ENCODE measurements around the gene VWA8.

VWA8 gene

DNA sequence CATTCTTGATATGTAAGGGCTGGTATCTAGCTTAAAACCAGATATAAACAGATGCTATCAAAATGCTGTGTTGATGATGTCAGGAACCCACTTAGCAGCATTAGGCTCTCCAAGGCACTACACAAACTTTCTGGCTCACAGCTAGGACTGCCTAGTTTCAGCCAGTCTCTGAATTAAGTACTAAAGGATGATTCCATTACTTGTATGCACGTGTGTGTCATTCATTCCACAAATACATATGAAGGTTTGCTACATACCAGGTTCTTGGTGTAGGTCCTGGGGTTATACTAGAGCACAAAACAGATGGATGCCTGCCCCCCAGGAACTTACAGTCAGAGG is 352.1 kb downstream of the VWA8 start:
- Histone ChIP-seq H3K4me1 (ENCODE audit: control insufficient read depth, insufficient read depth, low read length) (no peaks in the 10 kb centered on the region), H3K9ac (ENCODE audit: low read length in 2 of 2) (no peak overlapping the region), H3K9me3 (ENCODE audit: control insufficient read depth in 2 of 2, low read length in 2 of 2) (no peaks in the 10 kb centered on the region), H3K27me3 (ENCODE audit: control insufficient read depth in 1 of 2, insufficient read depth in 2 of 2, low read length in 2 of 2) (no peaks in the 10 kb centered on the region), H3K4me3 (ENCODE audit: low read length in 2 of 2) (no peak overlapping the region), H3K27ac (ENCODE audit: low read length) (no peak overlapping the region), H3K36me3 (ENCODE audit: control insufficient read depth in 2 of 2, insufficient read depth in 2 of 2, low read length in 2 of 2) (peaks cover 28 to 34% of the 10 kb centered on the region in 2 donors)

DNA sequence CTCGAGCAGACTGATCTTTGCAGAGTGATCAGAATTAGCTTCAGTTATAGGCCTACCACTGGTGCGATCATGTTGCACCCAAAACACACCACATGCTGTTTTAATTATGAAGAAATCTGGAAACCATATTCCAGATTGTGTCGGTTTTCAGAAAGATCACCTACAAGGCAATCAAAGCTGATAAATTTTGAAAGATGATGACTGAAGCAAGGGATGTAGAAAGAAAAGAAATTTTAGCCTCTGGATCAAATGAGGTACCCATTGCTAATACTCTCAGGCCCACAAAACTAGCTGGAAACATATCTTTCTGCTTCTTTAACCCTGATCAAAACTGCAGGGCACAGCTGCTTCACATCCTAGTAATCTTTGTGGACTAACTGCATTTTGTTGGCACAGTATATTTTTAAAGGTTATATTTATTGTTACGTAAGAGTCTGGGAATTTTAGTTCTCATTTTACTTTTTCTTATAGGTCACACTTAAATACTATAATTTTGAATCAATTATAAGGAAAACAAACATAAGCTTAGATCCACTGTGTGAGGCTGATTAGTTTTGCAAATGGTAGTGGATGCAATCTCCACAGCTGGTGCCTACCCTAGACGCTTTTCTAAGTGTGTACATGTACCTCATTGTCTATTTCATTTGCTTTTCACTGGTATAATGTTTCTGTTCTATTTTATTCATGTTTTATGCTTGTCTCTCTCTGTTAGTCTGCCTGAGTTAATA is 352.6 kb downstream of the VWA8 start:
- no peaks in the 10 kb centered on the region for H3K4me1 ChIP-seq (ENCODE audit: control insufficient read depth, insufficient read depth, low read length)
- H3K36me3 ChIP-seq (ENCODE audit: control insufficient read depth in 2 of 2, insufficient read depth in 2 of 2, low read length in 2 of 2): peaks cover 28 to 34% of the 10 kb centered on the region in 2 donors
- H3K27me3 ChIP-seq (ENCODE audit: control insufficient read depth in 1 of 2, insufficient read depth in 2 of 2, low read length in 2 of 2): no peaks in the 10 kb centered on the region
- H3K4me3 ChIP-seq (ENCODE audit: low read length in 2 of 2): no peak overlapping the region
- H3K9ac ChIP-seq (ENCODE audit: low read length in 2 of 2): no peak overlapping the region
- H3K9me3 ChIP-seq (ENCODE audit: control insufficient read depth in 2 of 2, low read length in 2 of 2): no peaks in the 10 kb centered on the region
- H3K27ac ChIP-seq (ENCODE audit: low read length): no peak overlapping the region

DNA sequence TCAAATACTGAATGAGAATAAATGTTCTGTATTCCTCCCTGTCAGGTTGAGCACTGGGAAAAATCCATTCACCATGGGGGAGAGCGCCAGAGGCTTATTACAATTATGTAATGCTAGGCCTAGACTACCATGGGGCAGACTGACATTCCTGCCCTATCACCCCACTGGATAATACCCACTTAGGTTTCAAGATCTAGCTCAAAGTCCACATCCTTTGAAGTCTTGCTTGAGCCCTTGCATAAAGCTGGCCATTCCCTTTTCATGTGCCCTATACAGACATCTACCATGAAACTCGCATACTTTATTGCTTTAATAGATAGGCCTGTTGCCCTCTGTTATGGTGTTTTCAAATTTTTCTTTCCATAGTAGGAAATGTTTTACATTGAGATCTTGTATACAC is 354.3 kb downstream of the VWA8 start:
- peaks cover 28 to 36% of the 10 kb centered on the region in 2 donors for H3K36me3 ChIP-seq (ENCODE audit: control insufficient read depth in 2 of 2, insufficient read depth in 2 of 2, low read length in 2 of 2)
- H3K9me3 ChIP-seq (ENCODE audit: control insufficient read depth in 2 of 2, low read length in 2 of 2): no peaks in the 10 kb centered on the region
- no peak overlapping the region for H3K4me3 ChIP-seq (ENCODE audit: low read length in 2 of 2)
- H3K4me1 ChIP-seq (ENCODE audit: control insufficient read depth, insufficient read depth, low read length): no peaks in the 10 kb centered on the region
- H3K27me3 ChIP-seq (ENCODE audit: control insufficient read depth in 1 of 2, insufficient read depth in 2 of 2, low read length in 2 of 2): no peaks in the 10 kb centered on the region
- H3K27ac ChIP-seq (ENCODE audit: low read length): no peak overlapping the region
- no peak overlapping the region for H3K9ac ChIP-seq (ENCODE audit: low read length in 2 of 2)

DNA sequence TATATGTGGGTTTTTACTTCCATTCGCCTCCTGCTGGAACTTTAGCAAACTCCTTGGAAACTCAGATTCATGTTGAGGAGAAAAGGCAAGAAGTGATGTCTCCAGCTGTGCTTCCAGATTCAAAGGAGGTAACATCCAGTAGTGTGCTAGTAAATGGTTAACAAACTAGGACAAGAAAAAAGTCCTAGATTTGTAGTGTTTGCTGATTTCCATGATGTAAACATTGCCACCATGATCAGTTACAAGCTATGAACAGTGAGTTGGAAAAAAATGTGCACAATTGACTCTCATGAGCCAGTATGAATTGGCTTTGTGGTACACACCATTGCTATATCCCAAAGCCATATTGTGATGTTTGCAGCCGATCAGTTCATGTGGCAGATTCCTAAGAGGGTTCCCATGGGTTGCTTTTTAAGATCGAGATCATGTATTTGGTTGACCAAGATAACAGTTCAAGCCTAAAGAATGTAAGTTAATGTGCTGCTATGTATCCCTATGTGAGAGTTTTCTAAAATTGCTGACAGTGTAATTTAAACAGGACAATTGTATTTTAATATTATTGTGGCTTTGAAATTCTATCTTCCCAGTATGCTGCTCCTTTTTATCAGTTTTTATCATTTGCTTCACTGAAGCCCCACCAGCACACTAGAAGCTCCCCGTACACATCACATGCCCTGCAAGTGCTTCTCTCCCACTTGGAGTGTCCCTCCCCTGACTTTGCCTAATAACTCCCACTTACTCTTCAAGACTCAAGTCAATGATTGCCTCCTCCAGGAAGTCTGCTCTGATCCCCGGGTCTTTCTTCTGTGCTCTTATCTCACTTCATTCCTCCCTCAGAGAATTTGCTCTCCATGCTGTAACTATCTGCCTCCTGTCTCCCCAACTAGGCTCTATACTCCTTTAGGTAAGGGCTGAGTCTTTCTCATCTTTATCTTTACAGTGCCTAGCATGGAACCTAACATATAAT is 355.3 kb downstream of the VWA8 start:
- no peaks in the 10 kb centered on the region for H3K4me1 ChIP-seq (ENCODE audit: control insufficient read depth, insufficient read depth, low read length)
- no peak overlapping the region for H3K4me3 ChIP-seq (ENCODE audit: low read length in 2 of 2)
- peaks cover 19 to 27% of the 10 kb centered on the region in 2 donors for H3K36me3 ChIP-seq (ENCODE audit: control insufficient read depth in 2 of 2, insufficient read depth in 2 of 2, low read length in 2 of 2)
- no peaks in the 10 kb centered on the region for H3K9me3 ChIP-seq (ENCODE audit: control insufficient read depth in 2 of 2, low read length in 2 of 2)
- H3K27me3 ChIP-seq (ENCODE audit: control insufficient read depth in 1 of 2, insufficient read depth in 2 of 2, low read length in 2 of 2): no peaks in the 10 kb centered on the region
- no peak overlapping the region for H3K9ac ChIP-seq (ENCODE audit: low read length in 2 of 2)
- H3K27ac ChIP-seq (ENCODE audit: low read length): no peak overlapping the region

DNA sequence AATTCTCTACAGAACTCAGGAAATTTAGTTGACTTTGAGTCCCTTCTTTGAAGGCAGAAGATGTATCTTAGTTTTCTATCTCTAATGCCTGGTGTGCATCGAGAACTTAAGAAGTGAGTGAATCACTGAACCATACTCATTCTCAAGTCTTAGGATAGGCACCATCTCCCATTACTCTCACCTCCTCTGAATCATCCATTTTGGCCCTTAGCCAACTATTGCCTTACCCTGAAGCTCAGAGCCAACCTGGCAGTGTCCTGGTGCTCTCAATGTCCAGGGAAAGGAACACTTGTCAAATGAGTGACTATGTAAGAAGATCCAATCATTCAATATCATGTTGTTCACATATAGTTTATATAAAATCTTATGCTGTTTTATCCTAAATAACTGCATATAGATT is 357.0 kb downstream of the VWA8 start:
- Histone ChIP-seq H3K9ac (ENCODE audit: low read length in 2 of 2) (no peak overlapping the region), H3K4me1 (ENCODE audit: control insufficient read depth, insufficient read depth, low read length) (no peaks in the 10 kb centered on the region), H3K27me3 (ENCODE audit: control insufficient read depth in 1 of 2, insufficient read depth in 2 of 2, low read length in 2 of 2) (no peaks in the 10 kb centered on the region), H3K4me3 (ENCODE audit: low read length in 2 of 2) (no peak overlapping the region), H3K9me3 (ENCODE audit: control insufficient read depth in 2 of 2, low read length in 2 of 2) (no peaks in the 10 kb centered on the region), H3K36me3 (ENCODE audit: control insufficient read depth in 2 of 2, insufficient read depth in 2 of 2, low read length in 2 of 2) (peaks cover 12 to 22% of the 10 kb centered on the region in 2 donors), H3K27ac (ENCODE audit: low read length) (no peak overlapping the region)

DNA sequence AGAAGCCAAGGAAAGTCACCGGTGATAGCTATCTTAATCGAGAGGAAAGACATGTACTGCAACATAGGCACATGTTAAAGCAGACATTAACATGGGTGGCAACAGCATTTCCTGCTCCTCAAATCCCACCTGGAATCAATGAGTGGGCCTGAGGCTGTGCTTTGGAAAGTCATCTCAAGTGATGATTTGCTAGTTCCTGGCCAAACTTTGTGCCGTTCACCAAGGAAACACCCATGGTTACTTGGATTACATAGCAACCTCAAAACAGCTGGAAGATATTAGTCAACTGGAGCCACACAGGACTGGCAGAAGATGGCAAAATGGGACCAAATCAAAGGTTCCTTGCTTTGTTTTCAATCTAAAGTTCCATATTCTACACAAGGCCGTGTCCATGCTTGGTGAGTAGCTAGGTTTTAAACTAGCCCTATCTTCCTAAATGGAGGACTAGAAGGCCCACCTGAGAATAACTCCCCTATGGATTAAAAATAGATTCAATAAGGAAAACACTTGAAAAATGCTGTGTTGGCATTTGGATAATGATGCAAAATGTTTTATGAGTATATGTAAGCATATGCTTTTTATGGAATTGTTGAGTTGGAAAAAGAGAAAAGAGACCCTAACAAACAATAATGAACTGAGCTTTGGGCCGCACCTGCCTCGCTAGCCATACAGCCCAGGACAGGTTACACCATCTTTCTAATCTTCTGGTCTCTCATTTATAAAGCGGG is 359.0 kb downstream of the VWA8 start:
- no peak overlapping the region for H3K4me3 ChIP-seq (ENCODE audit: low read length in 2 of 2)
- no peaks in the 10 kb centered on the region for H3K27me3 ChIP-seq (ENCODE audit: control insufficient read depth in 1 of 2, insufficient read depth in 2 of 2, low read length in 2 of 2)
- no peaks in the 10 kb centered on the region for H3K4me1 ChIP-seq (ENCODE audit: control insufficient read depth, insufficient read depth, low read length)
- H3K27ac ChIP-seq (ENCODE audit: low read length): no peak overlapping the region
- H3K9me3 ChIP-seq (ENCODE audit: control insufficient read depth in 2 of 2, low read length in 2 of 2): no peaks in the 10 kb centered on the region
- H3K36me3 ChIP-seq (ENCODE audit: control insufficient read depth in 2 of 2, insufficient read depth in 2 of 2, low read length in 2 of 2): peaks cover 4 to 11% of the 10 kb centered on the region in 2 donors
- H3K9ac ChIP-seq (ENCODE audit: low read length in 2 of 2): no peak overlapping the region

DNA sequence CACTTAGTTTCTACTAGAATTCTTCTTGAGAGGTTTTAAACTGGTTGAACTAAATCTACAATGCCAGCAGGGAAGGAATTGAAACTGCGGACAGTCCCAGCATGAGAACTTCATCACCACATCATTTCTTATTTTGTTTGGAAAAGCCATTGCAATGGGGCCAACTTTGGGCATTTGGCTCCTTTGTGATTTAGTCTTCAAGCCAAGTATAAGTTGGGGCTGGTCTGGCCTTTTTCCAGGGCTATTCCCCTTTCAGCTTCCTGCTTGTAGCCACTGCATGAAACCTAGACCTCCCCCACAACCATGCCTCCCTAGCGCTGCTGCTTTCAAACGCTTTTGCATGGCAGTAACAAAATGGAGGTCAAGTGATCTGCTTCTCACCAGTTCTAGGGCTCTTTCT is 361.3 kb downstream of the VWA8 start:
- Histone ChIP-seq H3K9ac (ENCODE audit: low read length in 2 of 2) (no peak overlapping the region), H3K4me1 (ENCODE audit: control insufficient read depth, insufficient read depth, low read length) (no peaks in the 10 kb centered on the region), H3K9me3 (ENCODE audit: control insufficient read depth in 2 of 2, low read length in 2 of 2) (no peaks in the 10 kb centered on the region), H3K4me3 (ENCODE audit: low read length in 2 of 2) (no peak overlapping the region), H3K36me3 (ENCODE audit: control insufficient read depth in 2 of 2, insufficient read depth in 2 of 2, low read length in 2 of 2) (peaks cover 4 to 7% of the 10 kb centered on the region in 2 donors), H3K27ac (ENCODE audit: low read length) (no peak overlapping the region), H3K27me3 (ENCODE audit: control insufficient read depth in 1 of 2, insufficient read depth in 2 of 2, low read length in 2 of 2) (no peaks in the 10 kb centered on the region)

DNA sequence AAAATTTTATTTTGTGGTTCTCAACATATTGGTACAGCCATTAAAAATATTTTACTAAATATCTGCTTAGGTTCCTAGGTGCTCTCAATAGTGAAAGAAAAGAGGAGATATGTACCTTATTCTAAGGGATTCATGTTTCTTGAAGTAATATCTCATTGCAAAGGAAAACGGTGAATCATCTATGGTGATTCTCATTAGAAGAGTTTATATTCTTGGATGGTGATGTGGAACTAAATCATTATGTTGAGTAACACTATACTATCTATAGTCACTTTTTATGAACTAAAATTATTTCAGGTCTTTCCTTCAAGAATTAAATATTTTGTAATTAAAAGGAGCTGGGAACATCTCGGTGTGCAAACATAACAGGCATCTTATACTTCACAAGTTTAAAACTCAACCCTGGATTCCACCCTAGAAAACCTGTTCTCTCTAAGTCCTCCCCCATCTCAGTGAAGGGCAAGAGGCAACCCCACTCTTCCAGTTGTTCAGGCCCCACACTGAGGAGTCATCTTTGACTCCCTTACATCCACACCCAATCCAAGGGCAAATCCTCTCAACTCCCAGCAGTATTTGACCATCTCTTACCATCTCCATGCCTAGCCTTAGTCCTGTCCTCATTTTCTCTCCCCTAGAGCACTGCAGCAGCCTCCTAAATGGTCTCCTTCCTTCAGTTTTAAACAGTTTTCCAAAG is 363.4 kb downstream of the VWA8 start:
- Histone ChIP-seq H3K9me3 (ENCODE audit: control insufficient read depth in 2 of 2, low read length in 2 of 2) (no peaks in the 10 kb centered on the region), H3K9ac (ENCODE audit: low read length in 2 of 2) (no peak overlapping the region), H3K36me3 (ENCODE audit: control insufficient read depth in 2 of 2, insufficient read depth in 2 of 2, low read length in 2 of 2) (peaks cover 4 to 5% of the 10 kb centered on the region in 2 donors), H3K4me3 (ENCODE audit: low read length in 2 of 2) (no peak overlapping the region), H3K4me1 (ENCODE audit: control insufficient read depth, insufficient read depth, low read length) (no peaks in the 10 kb centered on the region), H3K27ac (ENCODE audit: low read length) (no peak overlapping the region), H3K27me3 (ENCODE audit: control insufficient read depth in 1 of 2, insufficient read depth in 2 of 2, low read length in 2 of 2) (no peaks in the 10 kb centered on the region)

DNA sequence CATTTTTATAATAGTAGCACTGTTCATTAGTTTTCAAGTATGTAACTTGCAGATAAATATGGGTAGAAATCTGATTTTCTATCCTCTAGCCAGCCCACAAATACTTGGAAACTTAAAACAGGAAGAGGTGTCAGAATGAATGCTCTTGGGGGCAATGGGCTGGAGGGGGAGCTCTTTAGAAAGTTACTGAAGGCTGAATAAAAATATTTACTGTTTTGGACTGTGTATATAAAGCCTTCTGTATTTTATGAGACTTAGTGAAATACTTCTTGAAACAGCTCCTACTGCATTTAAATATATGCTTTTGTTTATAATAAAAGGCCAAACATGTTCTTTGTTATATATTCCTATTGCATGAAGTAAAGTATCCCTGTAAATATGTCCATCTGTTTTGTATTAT is 364.7 kb downstream of the VWA8 start:
- H3K4me3 ChIP-seq (ENCODE audit: low read length in 2 of 2): no peak overlapping the region
- H3K36me3 ChIP-seq (ENCODE audit: control insufficient read depth in 2 of 2, insufficient read depth in 2 of 2, low read length in 2 of 2): peaks cover 4 to 5% of the 10 kb centered on the region in 2 donors
- H3K4me1 ChIP-seq (ENCODE audit: control insufficient read depth, insufficient read depth, low read length): no peaks in the 10 kb centered on the region
- no peak overlapping the region for H3K9ac ChIP-seq (ENCODE audit: low read length in 2 of 2)
- H3K9me3 ChIP-seq (ENCODE audit: control insufficient read depth in 2 of 2, low read length in 2 of 2): no peaks in the 10 kb centered on the region
- H3K27me3 ChIP-seq (ENCODE audit: control insufficient read depth in 1 of 2, insufficient read depth in 2 of 2, low read length in 2 of 2): no peaks in the 10 kb centered on the region
- no peak overlapping the region for H3K27ac ChIP-seq (ENCODE audit: low read length)

DNA sequence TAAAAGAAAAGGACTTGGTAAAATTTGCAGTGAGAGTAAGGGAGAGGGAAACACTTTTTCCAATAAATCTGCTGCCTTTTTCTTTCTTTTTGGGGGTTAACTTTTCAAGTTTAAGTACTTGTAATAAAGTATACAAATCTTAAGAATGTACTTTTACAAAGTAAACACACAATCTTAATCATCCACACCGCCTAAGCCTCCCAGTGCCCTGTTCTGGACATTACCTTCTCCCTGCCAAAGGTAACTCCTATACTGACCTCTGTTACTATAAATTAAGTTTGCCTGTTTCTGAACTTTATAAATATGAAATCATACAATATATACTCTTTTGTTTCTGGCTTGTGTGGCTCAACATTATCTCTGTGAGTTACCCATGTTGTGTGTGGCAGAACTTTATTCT is 365.6 kb downstream of the VWA8 start:
- Histone ChIP-seq H3K27ac (ENCODE audit: low read length) (no peak overlapping the region), H3K9me3 (ENCODE audit: control insufficient read depth in 2 of 2, low read length in 2 of 2) (no peaks in the 10 kb centered on the region), H3K4me1 (ENCODE audit: control insufficient read depth, insufficient read depth, low read length) (no peaks in the 10 kb centered on the region), H3K4me3 (ENCODE audit: low read length in 2 of 2) (no peak overlapping the region), H3K36me3 (ENCODE audit: control insufficient read depth in 2 of 2, insufficient read depth in 2 of 2, low read length in 2 of 2) (peaks cover 3 to 6% of the 10 kb centered on the region in 2 donors), H3K9ac (ENCODE audit: low read length in 2 of 2) (no peak overlapping the region), H3K27me3 (ENCODE audit: control insufficient read depth in 1 of 2, insufficient read depth in 2 of 2, low read length in 2 of 2) (no peaks in the 10 kb centered on the region)

Measured in stomach smooth muscle (tissue), 2 donors.